GM18508 (cell line): ENCODE data around the gene LPIN3.

Source experiments
- ATAC-seq: cut with Tn5 transposase; IDR thresholded peaks from one replicate; pipeline ENCODE4 v1.9.1; 2021; ENCODE audit warnings: moderate number of reproducible peaks; ENCODE audit not compliant: insufficient read depth, unreplicated experiment

LPIN3 gene

GRCh38 chr20:41318271-41318649 is 22.4 kb upstream of the LPIN3 start:
- no peak for ATAC-seq

GRCh38 chr20:41320441-41320840 is 20.2 kb upstream of the LPIN3 start:
- no peak for ATAC-seq

GRCh38 chr20:41320976-41321375 is 19.6 kb upstream of the LPIN3 start:
- ATAC-seq, result no peak

- ATAC-seq, result no peak
Observed at GRCh38 chr20:41327178-41327577, 13.4 kb upstream of the LPIN3 start.

GRCh38 chr20:41329435-41330342 is 10.9 kb upstream of the LPIN3 start:
- ATAC-seq, result no peak

GRCh38 chr20:41330343-41330720 is 10.3 kb upstream of the LPIN3 start:
- ATAC-seq, result no peak

GRCh38 chr20:41330941-41331340 is 9.7 kb upstream of the LPIN3 start:
- ATAC-seq, result no peak

- no peak for ATAC-seq
Observed at GRCh38 chr20:41331731-41332130, 8.9 kb upstream of the LPIN3 start.

GRCh38 chr20:41334036-41334435 is 6.6 kb upstream of the LPIN3 start:
- no peak for ATAC-seq

- no peak for ATAC-seq
Observed at GRCh38 chr20:41334443-41335421, 5.9 kb upstream of the LPIN3 start.

GRCh38 chr20:41335591-41335990 is 5.0 kb upstream of the LPIN3 start:
- no peak for ATAC-seq

GRCh38 chr20:41336711-41337492 is 3.7 kb upstream of the LPIN3 start:
- no peak for ATAC-seq

GRCh38 chr20:41339957-41340326 is 679 bp upstream of the LPIN3 start:
- ATAC-seq, result no peak

GRCh38 chr20:41342474-41343464 is 2.1 kb downstream of the LPIN3 start:
- ATAC-seq, result no peak

GRCh38 chr20:41344477-41344876 is 3.9 kb downstream of the LPIN3 start:
- ATAC-seq, result no peak

GRCh38 chr20:41344938-41345728 is 4.5 kb downstream of the LPIN3 start:
- ATAC-seq, result no peak

GRCh38 chr20:41345729-41346067 is 5.1 kb downstream of the LPIN3 start:
- no peak for ATAC-seq

GRCh38 chr20:41347523-41348429 is 7.2 kb downstream of the LPIN3 start:
- no peak for ATAC-seq
